Measurements from ENCODE around the gene ARHGAP18.
A peak's percentile ranks its signal among the peaks of the same experiment; 100 is the strongest.

ARHGAP18 gene

GRCh38 chr6:129643968-129644367 is 66.0 kb downstream of the ARHGAP18 start:
- no peak for DNase-seq (ENCODE audit: low read depth in 2 of 2)

GRCh38 chr6:129643176-129643575 is 66.8 kb downstream of the ARHGAP18 start:
- no peak for DNase-seq (ENCODE audit: low read depth in 2 of 2)

GRCh38 chr6:129642322-129642721 is 67.7 kb downstream of the ARHGAP18 start:
- DNase-seq (ENCODE audit: low read depth in 2 of 2) = no peak

GRCh38 chr6:129641344-129641743 is 68.6 kb downstream of the ARHGAP18 start:
- DNase-seq (ENCODE audit: low read depth in 2 of 2) = no peak

- DNase-seq (ENCODE audit: low read depth in 2 of 2) = no peak
These were observed 71.3 kb downstream of the ARHGAP18 start for GRCh38 chr6:129638686-129639085.

- no peak for DNase-seq (ENCODE audit: low read depth in 2 of 2)
These were observed 71.8 kb downstream of the ARHGAP18 start for GRCh38 chr6:129638055-129638684.

- DNase-seq (ENCODE audit: low read depth in 2 of 2) = no peak
These were observed 72.5 kb downstream of the ARHGAP18 start for GRCh38 chr6:129637340-129638054.

GRCh38 chr6:129635396-129636130 is 74.4 kb downstream of the ARHGAP18 start:
- no peak for DNase-seq (ENCODE audit: low read depth in 2 of 2)

- DNase-seq (ENCODE audit: low read depth in 2 of 2) = no peak
These were observed 75.4 kb downstream of the ARHGAP18 start for GRCh38 chr6:129634411-129635230.

- DNase-seq (ENCODE audit: low read depth in 2 of 2) = no peak
These were observed 76.4 kb downstream of the ARHGAP18 start for GRCh38 chr6:129633529-129633928.

GRCh38 chr6:129632172-129632613 is 77.8 kb downstream of the ARHGAP18 start:
- no peak for DNase-seq (ENCODE audit: low read depth in 2 of 2)

- DNase-seq (ENCODE audit: low read depth in 2 of 2) = no peak
These were observed 78.9 kb downstream of the ARHGAP18 start for GRCh38 chr6:129631070-129631469.

GRCh38 chr6:129630596-129630995 is 79.4 kb downstream of the ARHGAP18 start:
- DNase-seq (ENCODE audit: low read depth in 2 of 2) = no peak

- DNase-seq (ENCODE audit: low read depth in 2 of 2) = no peak
These were observed 81.7 kb downstream of the ARHGAP18 start for GRCh38 chr6:129628101-129628815.

- DNase-seq (ENCODE audit: low read depth in 2 of 2) = no peak
These were observed 85.5 kb downstream of the ARHGAP18 start for GRCh38 chr6:129624488-129624887.

GRCh38 chr6:129623008-129623732 is 86.8 kb downstream of the ARHGAP18 start:
- DNase-seq (ENCODE audit: low read depth in 2 of 2) = no peak

GRCh38 chr6:129621252-129621651 is 88.7 kb downstream of the ARHGAP18 start:
- peak; percentile 12 for DNase-seq (ENCODE audit: low read depth in 2 of 2)

GRCh38 chr6:129620234-129620610 is 89.8 kb downstream of the ARHGAP18 start:
- DNase-seq (ENCODE audit: low read depth in 2 of 2) = no peak

GRCh38 chr6:129619579-129620233 is 90.3 kb downstream of the ARHGAP18 start:
- DNase-seq (ENCODE audit: low read depth in 2 of 2) = no peak

GRCh38 chr6:129617986-129618385 is 92.0 kb downstream of the ARHGAP18 start:
- DNase-seq (ENCODE audit: low read depth in 2 of 2) = no peak

All from stimulated activated CD8-positive, alpha-beta memory T cell treated with anti-CD3 and anti-CD28 coated beads, Interleukin-7, amount 100 ng/mL, for 4 hours (primary cell).